ENCODE data around the gene PTPRM. TPM values are rescaled to one million over a fixed set of nuclear protein-coding genes. Genes with fewer than 3 reads are reported as not detected.

Gene PTPRM
- total RNA-seq, 2 experiments from 2014 or later = 2.1 to 3.0 TPM

DNA sequence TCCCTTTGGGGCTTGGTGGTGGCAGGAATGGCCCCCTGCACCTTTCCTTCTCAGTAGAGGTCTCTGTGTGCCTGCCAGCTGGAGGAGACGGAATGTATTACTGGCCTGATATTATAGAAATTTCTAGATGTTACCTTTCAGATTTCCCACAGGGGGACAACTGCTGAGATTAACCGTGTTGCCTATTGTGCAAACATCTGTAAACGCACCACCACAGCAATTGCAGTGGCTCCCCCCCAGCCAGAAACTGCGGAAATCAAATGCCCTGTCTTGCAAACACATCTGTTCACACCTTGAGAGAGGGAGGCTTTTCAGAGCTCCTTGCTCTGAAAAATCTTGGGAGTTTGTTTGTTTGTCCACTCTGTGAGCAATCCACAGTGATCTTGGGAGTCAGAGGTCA lies 772.1 kb downstream of the PTPRM start:
- Mint-ChIP-seq H3K36me3 (ENCODE audit: low read depth) (no peaks in the 10 kb centered on the region), H3K9me3 (no peaks in the 10 kb centered on the region), H3K4me1 (ENCODE audit: low read depth) (no peaks in the 10 kb centered on the region), H3K4me3 (no peak overlapping the region), H3K27ac (no peak overlapping the region), H3K27me3 (no peaks in the 10 kb centered on the region)
- ATAC-seq (no peak), DNase-seq (no peak)
- intact Hi-C loops (cut with micrococcal nuclease) = no loop called here
- ChIA-PET CTCF (no interaction called here), POLR2A (interaction anchor here (0.9 kb wide), 1 partner anchor 16 kb away, joined by 3 read pairs; no protein-coding TSS in a partner anchor)
- TF ChIP-seq, protein P1, sequence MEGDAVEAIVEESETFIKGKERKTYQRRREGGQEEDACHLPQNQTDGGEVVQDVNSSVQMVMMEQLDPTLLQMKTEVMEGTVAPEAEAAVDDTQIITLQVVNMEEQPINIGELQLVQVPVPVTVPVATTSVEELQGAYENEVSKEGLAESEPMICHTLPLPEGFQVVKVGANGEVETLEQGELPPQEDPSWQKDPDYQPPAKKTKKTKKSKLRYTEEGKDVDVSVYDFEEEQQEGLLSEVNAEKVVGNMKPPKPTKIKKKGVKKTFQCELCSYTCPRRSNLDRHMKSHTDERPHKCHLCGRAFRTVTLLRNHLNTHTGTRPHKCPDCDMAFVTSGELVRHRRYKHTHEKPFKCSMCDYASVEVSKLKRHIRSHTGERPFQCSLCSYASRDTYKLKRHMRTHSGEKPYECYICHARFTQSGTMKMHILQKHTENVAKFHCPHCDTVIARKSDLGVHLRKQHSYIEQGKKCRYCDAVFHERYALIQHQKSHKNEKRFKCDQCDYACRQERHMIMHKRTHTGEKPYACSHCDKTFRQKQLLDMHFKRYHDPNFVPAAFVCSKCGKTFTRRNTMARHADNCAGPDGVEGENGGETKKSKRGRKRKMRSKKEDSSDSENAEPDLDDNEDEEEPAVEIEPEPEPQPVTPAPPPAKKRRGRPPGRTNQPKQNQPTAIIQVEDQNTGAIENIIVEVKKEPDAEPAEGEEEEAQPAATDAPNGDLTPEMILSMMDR (IDR thresholded peaks at IDR 0.05) = no peak

DNA sequence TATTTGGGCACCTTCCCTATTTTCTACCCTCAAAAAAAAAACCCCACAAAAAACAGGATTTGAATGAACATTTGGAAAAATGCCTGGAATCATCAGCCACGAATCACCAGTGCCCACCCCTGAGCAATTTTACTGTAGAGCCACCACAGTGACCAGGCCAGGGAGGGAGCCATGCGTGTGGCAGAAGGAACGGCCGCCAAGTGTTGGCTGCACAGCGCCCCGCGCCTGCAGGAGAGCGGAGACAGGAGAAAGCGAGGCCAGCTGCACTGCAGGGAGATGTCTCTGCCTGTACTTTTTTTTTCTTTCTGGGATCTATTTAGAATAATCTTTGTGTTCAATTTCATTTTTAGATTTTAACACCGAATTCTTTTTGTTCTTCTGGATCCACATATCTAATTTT lies 772.8 kb downstream of the PTPRM start:
- H3K4me3 Mint-ChIP-seq = no peak overlapping the region
- CTCF ChIA-PET = no interaction called here
- no peak for ATAC-seq
- no peak for DNase-seq
- no peaks in the 10 kb centered on the region for H3K4me1 Mint-ChIP-seq (ENCODE audit: low read depth)
- H3K27ac Mint-ChIP-seq = no peak overlapping the region
- TF ChIP-seq, protein P1 (IDR thresholded peaks at IDR 0.05) = no peak
- H3K27me3 Mint-ChIP-seq = no peaks in the 10 kb centered on the region
- H3K36me3 Mint-ChIP-seq (ENCODE audit: low read depth) = no peaks in the 10 kb centered on the region
- POLR2A ChIA-PET = interaction anchor here (0.9 kb wide), 1 partner anchor 17 kb away, joined by 3 read pairs; no protein-coding TSS in a partner anchor
- intact Hi-C loops (cut with micrococcal nuclease) = no loop called here
- H3K9me3 Mint-ChIP-seq = no peaks in the 10 kb centered on the region

DNA sequence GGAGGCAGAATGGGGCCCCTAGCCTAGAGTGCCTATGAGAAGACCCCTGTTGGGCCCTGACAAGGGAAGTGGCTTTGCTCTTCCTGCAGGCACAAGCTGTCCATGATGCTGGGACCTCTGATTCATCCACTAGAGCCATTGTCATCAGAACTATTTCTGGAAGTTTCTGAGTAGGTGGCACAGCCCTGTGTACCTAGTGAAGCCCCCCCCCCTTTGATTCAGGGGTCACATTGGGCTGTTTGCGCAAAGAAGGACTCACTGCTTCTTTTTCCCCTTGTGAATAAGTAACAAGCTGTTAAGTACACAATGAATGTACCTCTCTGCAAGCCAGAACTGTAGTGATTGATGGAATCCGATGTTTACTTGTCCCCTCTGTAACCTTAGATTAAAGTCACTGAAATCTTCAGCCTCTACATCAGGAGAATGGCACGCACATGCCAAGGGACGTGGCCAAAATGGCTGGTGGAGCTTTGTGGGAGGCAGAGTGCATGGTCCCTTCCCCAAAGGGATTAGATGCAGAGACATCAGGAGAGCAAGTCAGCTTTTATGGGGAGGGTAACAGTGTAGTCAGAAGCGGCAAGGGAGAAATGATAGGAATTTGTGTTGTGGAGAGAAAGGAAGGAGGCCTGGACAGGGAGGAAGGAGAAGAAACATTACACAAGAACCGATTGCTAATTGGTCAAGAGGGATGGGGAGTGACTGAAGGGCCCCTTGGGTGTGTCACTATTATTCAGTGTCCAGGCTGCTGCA lies 774.5 kb downstream of the PTPRM start:
- TF ChIP-seq, protein P1 (IDR thresholded peaks at IDR 0.05) = no peak
- ChIA-PET CTCF (no interaction called here), POLR2A (interaction anchor here (0.8 kb wide), 1 partner anchor 9 kb away, joined by 3 read pairs; no protein-coding TSS in a partner anchor)
- H3K27me3 Mint-ChIP-seq = no peaks in the 10 kb centered on the region
- H3K4me3 Mint-ChIP-seq = no peak overlapping the region
- intact Hi-C loops (cut with micrococcal nuclease) = no loop called here
- ATAC-seq (no peak), DNase-seq (no peak)
- no peaks in the 10 kb centered on the region for H3K4me1 Mint-ChIP-seq (ENCODE audit: low read depth)
- no peaks in the 10 kb centered on the region for H3K36me3 Mint-ChIP-seq (ENCODE audit: low read depth)
- H3K27ac Mint-ChIP-seq = no peak overlapping the region
- no peaks in the 10 kb centered on the region for H3K9me3 Mint-ChIP-seq

- ChIA-PET CTCF (interaction anchor here (1.3 kb wide), 1 partner anchor 16 kb away, joined by 3 read pairs; no protein-coding TSS in a partner anchor), POLR2A (no interaction called here)
- Mint-ChIP-seq H3K27me3 (peaks cover 2% of the 10 kb centered on the region), H3K4me1 (ENCODE audit: low read depth) (no peaks in the 10 kb centered on the region), H3K27ac (no peak overlapping the region), H3K36me3 (ENCODE audit: low read depth) (no peaks in the 10 kb centered on the region), H3K4me3 (no peak overlapping the region), H3K9me3 (no peaks in the 10 kb centered on the region)
- TF ChIP-seq, protein P1 (IDR thresholded peaks at IDR 0.05) = no peak
- ATAC-seq (no peak), DNase-seq (no peak)
- intact Hi-C loops (cut with micrococcal nuclease) = no loop called here
These were observed 781.1 kb downstream of the PTPRM start for GRCh38 chr18:8348051-8348720.

Data from activated CD8-positive, alpha-beta T cell treated with anti-CD3 and anti-CD28 coated beads for 36 hours (primary cell).